ENCODE results near the gene SENP2. TPM values are rescaled to one million over a fixed set of nuclear protein-coding genes. Genes with fewer than 3 reads are reported as not detected.
A peak's percentile ranks its signal among the peaks of the same experiment; 100 is the strongest.

The SENP2 gene
- total RNA-seq, 4 donors from 2014 or later = 8.5 to 54.4 (median 49.8) TPM

- H3K4me1 ChIP-seq = no peaks in the 10 kb centered on the region
- H3K36me3 ChIP-seq = no peaks in the 10 kb centered on the region
- no peaks in the 10 kb centered on the region for H3K27me3 ChIP-seq
Measured at GRCh38 chr3:185606196-185606595, 20.1 kb downstream of the SENP2 start.

GRCh38 chr3:185613016-185613415, 26.9 kb downstream of the SENP2 start:
- Histone ChIP-seq H3K36me3 (no peaks in the 10 kb centered on the region), H3K27me3 (no peaks in the 10 kb centered on the region), H3K27ac (no peak overlapping the region), H3K4me1 (no peaks in the 10 kb centered on the region), H3K9me3 (no peaks in the 10 kb centered on the region), H3K4me3 (no peak overlapping the region)
- intact Hi-C loops (cut with DNase I; ENCODE audit: low total_unique reads) = no loop called here
- no peak for DNase-seq
- TF ChIP-seq CTCF (IDR thresholded peaks at IDR 0.05) (no peak), POLR2A (IDR thresholded peaks at IDR 0.05) (no peak)

More at GRCh38 chr3:185606196-185606595, 20.1 kb downstream of the SENP2 start:
- Histone ChIP-seq H3K9me3 (no peaks in the 10 kb centered on the region), H3K27ac (no peak overlapping the region), H3K4me3 (no peak overlapping the region)
- TF ChIP-seq CTCF (IDR thresholded peaks at IDR 0.05) = no peak
- no peak for TF ChIP-seq POLR2A (IDR thresholded peaks at IDR 0.05)
- no peak for DNase-seq
- intact Hi-C loops (cut with DNase I; ENCODE audit: low total_unique reads) = no loop called here

GRCh38 chr3:185623939-185624665, 38.0 kb downstream of the SENP2 start:
- Histone ChIP-seq H3K27ac (no peak overlapping the region), H3K9me3 (no peaks in the 10 kb centered on the region), H3K27me3 (no peaks in the 10 kb centered on the region), H3K36me3 (no peaks in the 10 kb centered on the region), H3K4me1 (no peaks in the 10 kb centered on the region), H3K4me3 (no peak overlapping the region)
- DNase-seq = no peak
- TF ChIP-seq POLR2A (IDR thresholded peaks at IDR 0.05) = no peak
- TF ChIP-seq CTCF (IDR thresholded peaks at IDR 0.05) = no peak
- intact Hi-C loops (cut with DNase I; ENCODE audit: low total_unique reads) = no loop called here

- H3K27ac ChIP-seq = no peak overlapping the region
- intact Hi-C loops (cut with DNase I; ENCODE audit: low total_unique reads) = no loop called here
- H3K36me3 ChIP-seq = no peaks in the 10 kb centered on the region
- no peak overlapping the region for H3K4me3 ChIP-seq
- H3K4me1 ChIP-seq = no peaks in the 10 kb centered on the region
- TF ChIP-seq POLR2A (IDR thresholded peaks at IDR 0.05) (no peak), CTCF (IDR thresholded peaks at IDR 0.05) (no peak)
- no peaks in the 10 kb centered on the region for H3K9me3 ChIP-seq
- no peak for DNase-seq
- no peaks in the 10 kb centered on the region for H3K27me3 ChIP-seq
Measured at GRCh38 chr3:185625784-185626183, 39.7 kb downstream of the SENP2 start.

- Histone ChIP-seq H3K27ac (peak overlapping the region; percentile 31 to 39), H3K4me3 (no peak overlapping the region), H3K27me3 (no peaks in the 10 kb centered on the region), H3K36me3 (no peaks in the 10 kb centered on the region), H3K4me1 (no peaks in the 10 kb centered on the region), H3K9me3 (no peaks in the 10 kb centered on the region)
- intact Hi-C loops (cut with DNase I; ENCODE audit: low total_unique reads) = no loop called here
- DNase-seq = no peak
- TF ChIP-seq CTCF (IDR thresholded peaks at IDR 0.05) (no peak), POLR2A (IDR thresholded peaks at IDR 0.05) (no peak)
Measured at GRCh38 chr3:185629554-185630181, 43.6 kb downstream of the SENP2 start.

Data from uterus (tissue), 4 donors.